Measurements from ENCODE around the gene CADPS. TPM values are rescaled to one million over a fixed set of nuclear protein-coding genes. Genes with fewer than 3 reads are reported as not detected.

The CADPS gene
- total and polyA plus RNA-seq, 9 of the 15 experiments (the other 6 are each of a cell fraction or from before 2014, with no cell fraction given): not detected

DNA sequence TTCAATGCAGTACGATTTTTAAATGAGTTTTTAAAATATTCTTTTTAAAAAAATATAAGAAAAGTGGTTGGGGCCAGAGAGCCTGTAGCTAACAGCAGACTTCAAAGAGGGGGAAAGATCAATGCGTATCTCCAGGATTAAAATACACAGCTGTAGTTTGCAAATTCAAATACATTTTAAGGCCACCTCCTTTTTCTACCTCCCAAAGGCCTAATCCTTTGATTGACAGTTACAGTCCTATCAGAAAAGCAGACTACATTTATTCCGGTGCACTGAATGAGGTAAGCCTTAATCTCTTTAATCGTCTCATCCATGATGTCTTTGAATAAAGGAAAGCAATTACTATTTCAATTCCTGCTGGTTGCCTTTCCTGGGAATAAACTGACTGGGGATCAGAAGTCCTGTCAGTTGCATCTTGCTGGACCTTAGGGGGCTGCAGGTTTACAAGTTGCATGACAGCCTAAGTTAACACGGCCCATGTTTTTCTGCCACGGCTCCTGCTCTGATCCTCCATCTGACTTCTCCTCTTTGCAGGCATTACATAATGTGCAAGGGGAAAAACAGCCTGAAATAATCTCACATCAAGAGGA is 51.7 kb downstream of the CADPS start:
- CTCF ChIA-PET (ENCODE audit: low intra/inter-chr PET ratio): no interaction called here
- H3K9ac ChIP-seq (ENCODE audit: insufficient read depth in 1 of 2, low read depth in 2 of 2, low read length in 2 of 2): no peak overlapping the region

More for the DNA sequence above, 51.7 kb downstream of the CADPS start:
- Histone ChIP-seq H3K79me2 (ENCODE audit: control insufficient read depth, insufficient read depth, low read length) (no peaks in the 10 kb centered on the region), H3K36me3 (ENCODE audit: control insufficient read depth, insufficient read depth, low read length) (no peaks in the 10 kb centered on the region), H2AFZ (ENCODE audit: low read depth, low read length) (no peak overlapping the region), H3K4me1 (replicated peaks in 1 of 2; ENCODE audit: control insufficient read depth in 2 of 2, insufficient read depth in 2 of 2, low read length in 2 of 2) (no peaks in the 10 kb centered on the region), H3K27me3 (ENCODE audit: control insufficient read depth in 2 of 2, insufficient read depth in 2 of 2, low read length in 2 of 2) (no peaks in the 10 kb centered on the region), H3K27ac (ENCODE audit: extremely low read depth, low read depth, low read length) (no peak overlapping the region), H3K4me3 (no peak overlapping the region), H3K9me3 (replicated peaks; ENCODE audit: control insufficient read depth, insufficient read depth, low read depth, low read length) (no peaks in the 10 kb centered on the region), H4K20me1 (replicated peaks; ENCODE audit: control insufficient read depth, insufficient read depth, low read length) (no peaks in the 10 kb centered on the region), H3K9me1 (ENCODE audit: control insufficient read depth, insufficient read depth, low read length) (no peaks in the 10 kb centered on the region), H3K4me2 (ENCODE audit: insufficient read depth, low read length) (no peak overlapping the region)
- ATAC-seq (no peak), FAIRE-seq (no peak), DNase-seq (ENCODE audit: extremely low read depth in 1 of 4, low spot score in 3 of 4) (no peak)
- no peak for TF ChIP-seq PCBP1 (IDR thresholded peaks at IDR 0.05; ENCODE audit: low read depth, low read length, poor library complexity, severe bottlenecking)
- TF ChIP-seq, protein P1, sequence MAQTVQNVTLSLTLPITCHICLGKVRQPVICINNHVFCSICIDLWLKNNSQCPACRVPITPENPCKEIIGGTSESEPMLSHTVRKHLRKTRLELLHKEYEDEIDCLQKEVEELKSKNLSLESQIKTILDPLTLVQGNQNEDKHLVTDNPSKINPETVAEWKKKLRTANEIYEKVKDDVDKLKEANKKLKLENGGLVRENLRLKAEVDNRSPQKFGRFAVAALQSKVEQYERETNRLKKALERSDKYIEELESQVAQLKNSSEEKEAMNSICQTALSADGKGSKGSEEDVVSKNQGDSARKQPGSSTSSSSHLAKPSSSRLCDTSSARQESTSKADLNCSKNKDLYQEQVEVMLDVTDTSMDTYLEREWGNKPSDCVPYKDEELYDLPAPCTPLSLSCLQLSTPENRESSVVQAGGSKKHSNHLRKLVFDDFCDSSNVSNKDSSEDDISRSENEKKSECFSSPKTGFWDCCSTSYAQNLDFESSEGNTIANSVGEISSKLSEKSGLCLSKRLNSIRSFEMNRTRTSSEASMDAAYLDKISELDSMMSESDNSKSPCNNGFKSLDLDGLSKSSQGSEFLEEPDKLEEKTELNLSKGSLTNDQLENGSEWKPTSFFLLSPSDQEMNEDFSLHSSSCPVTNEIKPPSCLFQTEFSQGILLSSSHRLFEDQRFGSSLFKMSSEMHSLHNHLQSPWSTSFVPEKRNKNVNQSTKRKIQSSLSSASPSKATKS (CRISPR knock-in tag; IDR thresholded peaks at IDR 0.05): no peak
- TF ChIP-seq ZNF668 (CRISPR knock-in tag; IDR thresholded peaks at IDR 0.05): no peak
- TF ChIP-seq DMBX1 (CRISPR knock-in tag; IDR thresholded peaks at IDR 0.05; ENCODE audit: borderline replicate concordance): no peak
- no peak for TF ChIP-seq KLF13 (tag; IDR thresholded peaks at IDR 0.05; ENCODE audit: borderline replicate concordance, low read depth)
- TF ChIP-seq, protein P2, sequence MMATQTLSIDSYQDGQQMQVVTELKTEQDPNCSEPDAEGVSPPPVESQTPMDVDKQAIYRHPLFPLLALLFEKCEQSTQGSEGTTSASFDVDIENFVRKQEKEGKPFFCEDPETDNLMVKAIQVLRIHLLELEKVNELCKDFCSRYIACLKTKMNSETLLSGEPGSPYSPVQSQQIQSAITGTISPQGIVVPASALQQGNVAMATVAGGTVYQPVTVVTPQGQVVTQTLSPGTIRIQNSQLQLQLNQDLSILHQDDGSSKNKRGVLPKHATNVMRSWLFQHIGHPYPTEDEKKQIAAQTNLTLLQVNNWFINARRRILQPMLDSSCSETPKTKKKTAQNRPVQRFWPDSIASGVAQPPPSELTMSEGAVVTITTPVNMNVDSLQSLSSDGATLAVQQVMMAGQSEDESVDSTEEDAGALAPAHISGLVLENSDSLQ (IDR thresholded peaks at IDR 0.05): no peak
- no peak for TF ChIP-seq XRCC4 (IDR thresholded peaks at IDR 0.05; ENCODE audit: extremely low read depth, insufficient read depth, insufficient read length)
- TF ChIP-seq MCM2 (IDR thresholded peaks at IDR 0.05; ENCODE audit: low read depth): no peak
- no peak for TF ChIP-seq TRIM24 (IDR thresholded peaks at IDR 0.05)
- no peak for TF ChIP-seq ZNF197 (CRISPR knock-in tag; IDR thresholded peaks at IDR 0.05; ENCODE audit: low read depth)
- no peak for TF ChIP-seq ZNF232 (CRISPR knock-in tag; IDR thresholded peaks at IDR 0.05)
- no peak for TF ChIP-seq TRIM28 (IDR thresholded peaks at IDR 0.05)
- no peak for TF ChIP-seq L3MBTL2 (IDR thresholded peaks at IDR 0.05)
- no peak for TF ChIP-seq RBM14 (IDR thresholded peaks at IDR 0.05; ENCODE audit: borderline replicate concordance, insufficient read depth, low read depth, low read length)
- TF ChIP-seq, protein P3, sequence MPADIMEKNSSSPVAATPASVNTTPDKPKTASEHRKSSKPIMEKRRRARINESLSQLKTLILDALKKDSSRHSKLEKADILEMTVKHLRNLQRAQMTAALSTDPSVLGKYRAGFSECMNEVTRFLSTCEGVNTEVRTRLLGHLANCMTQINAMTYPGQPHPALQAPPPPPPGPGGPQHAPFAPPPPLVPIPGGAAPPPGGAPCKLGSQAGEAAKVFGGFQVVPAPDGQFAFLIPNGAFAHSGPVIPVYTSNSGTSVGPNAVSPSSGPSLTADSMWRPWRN (IDR thresholded peaks at IDR 0.05; ENCODE audit: low read depth): no peak
- TF ChIP-seq NBN (IDR thresholded peaks at IDR 0.05; ENCODE audit: low read depth): no peak
- POLR2A ChIA-PET: no interaction called here
- in situ Hi-C loops (cut with MboI): no loop called here
- no TSS peak for BruUV-seq (replicated peaks)
- 3% methylated on average over 6 of the region's 6 CpGs for WGBS (ENCODE audit: insufficient coverage, low coverage, missing lambda C conversion rate)
- intact Hi-C loops (cut with micrococcal nuclease): no loop called here

Measured in K562 (cell line).